Natural killer cell treated with Interleukin-12 subunit alpha and Interleukin-12 subunit beta and Interleukin-15 and Interleukin-18, amount 100 ng/mL, for 72 hours (primary cell): ENCODE measurements around the gene MEIS1. TPM values are rescaled to one million over a fixed set of nuclear protein-coding genes. Genes with fewer than 3 reads are reported as not detected.

Experiments used
- ATAC-seq, 2 donors: fragments of 150-1000 bp; cut with Tn5 transposase in 1 of 2; sonication (Bioruptor Pico), chemical (Tn5 transposase) in 1 of 2; 2 replicates each; pipeline ENCODE4 v1.10.0; 2021
- DNase-seq: peaks from one replicate; pipeline ENCODE4 v3.0.0; 2022; ENCODE audit warnings: low spot score
- H3K27ac Mint-ChIP-seq, 2 donors: 1 replicate in 1 of 2; 2 replicates in 1 of 2; pipeline ENCODE4 v1.8.0; 2022; ENCODE audit warnings: mixed read lengths in 2 of 2, mild to moderate bottlenecking in 1 of 2, moderate library complexity in 1 of 2
- H3K27me3 Mint-ChIP-seq, 2 donors: 1 replicate in 1 of 2; 2 replicates in 1 of 2; pipeline ENCODE4 v1.8.0; 2022; ENCODE audit warnings: mixed read lengths in 2 of 2
- H3K36me3 Mint-ChIP-seq: one replicate; pipeline ENCODE4 v1.8.0; 2022; ENCODE audit warnings: mixed read lengths
- H3K4me1 Mint-ChIP-seq, 2 donors: 1 replicate in 1 of 2; 2 replicates in 1 of 2; pipeline ENCODE4 v1.8.0; 2022; ENCODE audit warnings: low read depth in 2 of 2, mixed read lengths in 2 of 2, mild to moderate bottlenecking in 1 of 2
- H3K4me3 Mint-ChIP-seq: one replicate; pipeline ENCODE4 v1.8.0; 2022; ENCODE audit warnings: mixed read lengths
- H3K9me3 Mint-ChIP-seq: 2 replicates; pipeline ENCODE4 v1.8.0; 2022; ENCODE audit warnings: mixed read lengths
- total RNA-seq, 2 donors: library from RNA; stranded (reverse); gene quantifications; one replicate each; pipeline ENCODE4 v1.2.3, GENCODE V29; 2022

Gene MEIS1
- total RNA-seq, 2 donors from 2014 or later: 0.53 to 3.6 TPM

DNA sequence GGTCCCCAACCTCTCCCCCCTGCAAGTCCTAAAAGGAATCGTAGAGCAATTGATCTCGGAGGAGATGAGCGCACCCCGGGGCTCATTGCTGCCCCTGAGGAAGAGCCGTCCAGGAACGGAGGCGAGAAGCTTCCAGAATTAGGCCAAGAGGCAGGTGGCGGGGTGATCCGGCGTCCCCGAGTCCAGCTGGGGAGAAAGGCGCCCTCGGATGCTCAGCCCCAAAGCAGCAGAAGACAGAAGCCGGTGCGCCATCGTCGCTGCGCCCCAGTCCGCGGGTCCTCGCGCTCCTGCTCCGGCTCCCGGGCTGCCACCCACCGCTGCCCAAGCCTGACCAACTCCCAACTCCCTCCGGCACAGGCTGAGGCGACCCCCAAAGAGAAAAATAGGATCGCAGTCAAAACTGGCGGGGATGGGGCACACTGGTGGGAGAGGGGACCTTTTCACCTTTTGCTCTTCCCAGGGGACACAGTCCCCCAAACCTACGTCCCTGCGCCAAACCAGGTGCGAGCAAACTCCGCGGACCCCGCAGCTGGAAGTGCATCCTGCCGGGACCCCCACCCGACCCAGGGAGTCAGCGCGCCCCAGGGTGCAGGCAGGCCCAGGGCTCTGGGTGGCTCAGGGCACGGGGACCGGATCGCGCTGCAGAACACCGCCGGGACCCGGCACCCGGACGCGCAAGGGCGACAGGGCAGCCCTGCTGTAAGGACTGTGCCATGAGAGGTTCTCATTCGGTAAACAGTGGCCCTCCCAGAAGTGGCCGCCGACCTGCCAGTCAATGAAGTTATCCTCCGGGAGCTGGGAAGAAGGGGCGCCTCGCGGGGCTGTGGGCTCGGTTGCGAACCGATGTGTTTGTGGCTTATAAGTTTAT is 8.4 kb upstream of the MEIS1 start:
- Mint-ChIP-seq H3K27ac (no peak overlapping the region), H3K4me3 (no peak overlapping the region), H3K27me3 (peaks cover 41 to 64% of the 10 kb centered on the region in 2 donors), H3K9me3 (no peaks in the 10 kb centered on the region), H3K4me1 (peaks cover 0 to 3% of the 10 kb centered on the region in 2 donors), H3K36me3 (no peaks in the 10 kb centered on the region)
- ATAC-seq: no peak
- DNase-seq: no peak

GRCh38 chr2:66427300-66427699 is 7.6 kb upstream of the MEIS1 start:
- ATAC-seq: no peak
- Mint-ChIP-seq H3K4me1 (peaks cover under 1 to 3% of the 10 kb centered on the region in 2 donors), H3K4me3 (no peak overlapping the region), H3K9me3 (no peaks in the 10 kb centered on the region), H3K27ac (no peak overlapping the region), H3K36me3 (no peaks in the 10 kb centered on the region), H3K27me3 (peaks cover 36 to 71% of the 10 kb centered on the region in 2 donors)
- no peak for DNase-seq

DNA sequence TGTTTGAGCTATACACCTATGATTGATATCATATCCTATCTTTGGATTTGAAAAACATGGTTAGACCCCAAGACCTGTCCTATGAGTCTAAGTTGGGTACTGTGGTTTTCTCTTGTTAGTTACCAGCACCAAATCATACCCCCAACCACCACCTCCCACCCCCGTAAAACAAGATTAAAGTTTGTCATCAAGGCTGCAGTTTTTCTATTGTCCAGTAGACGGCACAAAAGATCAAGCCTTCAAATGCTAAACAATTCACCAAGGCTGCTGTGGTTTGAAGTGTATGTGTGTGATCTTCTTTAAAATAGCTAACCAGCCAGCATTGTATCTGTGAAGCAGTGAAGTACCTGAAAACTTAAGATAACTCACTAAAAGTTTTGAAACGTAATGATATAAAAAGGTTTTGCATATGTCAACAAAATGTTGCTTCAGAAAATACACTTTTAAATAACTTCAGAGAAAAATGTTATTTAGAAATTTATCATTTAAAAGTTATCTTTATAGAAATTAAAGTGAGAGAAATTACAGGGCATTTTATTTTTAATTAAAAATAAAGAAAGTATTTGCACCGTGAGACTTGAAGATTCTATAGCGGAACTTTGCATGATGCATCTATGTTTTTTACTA is 5.8 kb upstream of the MEIS1 start:
- Mint-ChIP-seq H3K9me3 (no peaks in the 10 kb centered on the region), H3K27ac (no peak overlapping the region), H3K36me3 (peaks cover 4% of the 10 kb centered on the region), H3K4me3 (no peak overlapping the region), H3K27me3 (peaks cover 47 to 74% of the 10 kb centered on the region in 2 donors), H3K4me1 (peaks cover 11% of the 10 kb centered on the region in 2 donors)
- DNase-seq: no peak
- ATAC-seq: no peak

- no peaks in the 10 kb centered on the region for H3K9me3 Mint-ChIP-seq
- H3K27ac Mint-ChIP-seq: no peak overlapping the region
- peaks cover 48 to 78% of the 10 kb centered on the region in 2 donors for H3K27me3 Mint-ChIP-seq
- DNase-seq (no peak), ATAC-seq (no peak)
- peaks cover 4% of the 10 kb centered on the region for H3K36me3 Mint-ChIP-seq
- H3K4me3 Mint-ChIP-seq: no peak overlapping the region
- H3K4me1 Mint-ChIP-seq: peaks cover 17 to 18% of the 10 kb centered on the region in 2 donors
Observed at GRCh38 chr2:66429693-66430504, 5.0 kb upstream of the MEIS1 start.

- H3K4me1 Mint-ChIP-seq: peaks cover 23 to 25% of the 10 kb centered on the region in 2 donors
- no peak for DNase-seq
Observed at GRCh38 chr2:66430505-66431273, 4.2 kb upstream of the MEIS1 start.

DNA sequence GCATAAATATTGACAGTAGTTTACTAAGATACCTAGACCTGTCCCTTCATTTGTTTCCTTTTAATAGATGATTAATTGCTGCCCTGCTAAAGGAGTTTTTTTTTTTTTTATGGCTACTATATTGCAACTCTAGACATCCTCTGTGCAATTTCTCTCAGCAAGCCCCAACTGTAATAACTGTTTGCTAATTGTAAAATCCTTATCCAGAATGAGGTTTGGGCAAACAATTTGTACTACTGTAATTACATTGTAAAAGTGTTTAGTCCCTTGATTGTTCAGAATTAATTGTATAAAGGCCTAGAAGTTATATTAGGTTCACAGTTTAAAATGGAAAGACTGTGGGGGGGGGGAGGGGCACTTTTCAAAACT is 3.7 kb upstream of the MEIS1 start:
- H3K4me1 Mint-ChIP-seq: peaks cover 20 to 25% of the 10 kb centered on the region in 2 donors

More at GRCh38 chr2:66430505-66431273, 4.2 kb upstream of the MEIS1 start:
- no peak overlapping the region for H3K27ac Mint-ChIP-seq
- peaks cover 4% of the 10 kb centered on the region for H3K36me3 Mint-ChIP-seq
- no peak overlapping the region for H3K4me3 Mint-ChIP-seq
- peaks cover 48 to 78% of the 10 kb centered on the region in 2 donors for H3K27me3 Mint-ChIP-seq
- no peaks in the 10 kb centered on the region for H3K9me3 Mint-ChIP-seq
- ATAC-seq: no peak

GRCh38 chr2:66431846-66432587 is 2.9 kb upstream of the MEIS1 start:
- H3K27ac Mint-ChIP-seq: no peak overlapping the region
- DNase-seq (no peak), ATAC-seq (no peak)
- peaks cover 46 to 88% of the 10 kb centered on the region in 2 donors for H3K27me3 Mint-ChIP-seq
- H3K36me3 Mint-ChIP-seq: peaks cover 4% of the 10 kb centered on the region
- H3K4me1 Mint-ChIP-seq: peaks cover 20 to 25% of the 10 kb centered on the region in 2 donors
- no peaks in the 10 kb centered on the region for H3K9me3 Mint-ChIP-seq
- peak overlapping the region; percentile 89 for H3K4me3 Mint-ChIP-seq

More for the DNA sequence above, 3.7 kb upstream of the MEIS1 start:
- H3K4me3 Mint-ChIP-seq: no peak overlapping the region
- peaks cover 4% of the 10 kb centered on the region for H3K36me3 Mint-ChIP-seq
- ATAC-seq (no peak), DNase-seq (no peak)
- H3K27ac Mint-ChIP-seq: no peak overlapping the region
- H3K9me3 Mint-ChIP-seq: no peaks in the 10 kb centered on the region
- H3K27me3 Mint-ChIP-seq: peaks cover 46 to 82% of the 10 kb centered on the region in 2 donors

GRCh38 chr2:66432801-66433694 is 1.9 kb upstream of the MEIS1 start:
- Mint-ChIP-seq H3K36me3 (peaks cover 4% of the 10 kb centered on the region), H3K27me3 (peaks cover 47 to 87% of the 10 kb centered on the region in 2 donors), H3K27ac (peak overlapping the region; percentile 35 to 68)

GRCh38 chr2:66433695-66433944 is 1.3 kb upstream of the MEIS1 start:
- no peaks in the 10 kb centered on the region for H3K9me3 Mint-ChIP-seq
- peaks cover 50 to 83% of the 10 kb centered on the region in 2 donors for H3K27me3 Mint-ChIP-seq
- ATAC-seq: no peak
- peak overlapping the region; percentile 89 for H3K4me3 Mint-ChIP-seq
- DNase-seq: no peak
- peaks cover 4% of the 10 kb centered on the region for H3K36me3 Mint-ChIP-seq
- H3K4me1 Mint-ChIP-seq: peaks cover 20 to 25% of the 10 kb centered on the region in 2 donors
- peak overlapping the region; percentile 35 to 68 for H3K27ac Mint-ChIP-seq

More at GRCh38 chr2:66432801-66433694, 1.9 kb upstream of the MEIS1 start:
- H3K9me3 Mint-ChIP-seq: no peaks in the 10 kb centered on the region
- H3K4me1 Mint-ChIP-seq: peaks cover 20 to 25% of the 10 kb centered on the region in 2 donors
- DNase-seq (no peak), ATAC-seq (peak; percentile 51 to 75)
- peak overlapping the region; percentile 89 for H3K4me3 Mint-ChIP-seq

- DNase-seq: no peak
- Mint-ChIP-seq H3K4me1 (peaks cover 20 to 25% of the 10 kb centered on the region in 2 donors), H3K27ac (peak overlapping the region; percentile 35 to 76)
Observed at GRCh38 chr2:66433945-66434678, 813 bp upstream of the MEIS1 start.

DNA sequence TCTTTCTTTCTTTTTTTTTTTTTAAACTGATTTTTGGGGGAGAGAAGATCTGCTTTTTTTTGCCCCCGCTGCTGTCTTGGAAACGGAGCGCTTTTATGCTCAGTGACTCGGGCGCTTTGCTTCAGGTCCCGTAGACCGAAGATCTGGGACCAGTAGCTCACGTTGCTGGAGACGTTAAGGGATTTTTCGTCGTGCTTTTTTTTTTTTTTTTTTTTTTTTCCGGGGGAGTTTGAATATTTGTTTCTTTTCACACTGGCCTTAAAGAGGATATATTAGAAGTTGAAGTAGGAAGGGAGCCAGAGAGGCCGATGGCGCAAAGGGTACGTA is 587 bp downstream of the MEIS1 start:
- Mint-ChIP-seq H3K9me3 (no peaks in the 10 kb centered on the region), H3K36me3 (peaks cover 4% of the 10 kb centered on the region), H3K4me3 (peak overlapping the region; percentile 87), H3K4me1 (peaks cover 24 to 25% of the 10 kb centered on the region in 2 donors), H3K27ac (peak overlapping the region; percentile 11 to 76), H3K27me3 (peaks cover 52 to 79% of the 10 kb centered on the region in 2 donors)
- ATAC-seq: no peak
- DNase-seq: no peak

More at GRCh38 chr2:66433945-66434678, 813 bp upstream of the MEIS1 start:
- peak; percentile 62 to 66 for ATAC-seq
- Mint-ChIP-seq H3K9me3 (no peaks in the 10 kb centered on the region), H3K27me3 (peaks cover 48 to 78% of the 10 kb centered on the region in 2 donors), H3K36me3 (peaks cover 4% of the 10 kb centered on the region), H3K4me3 (peak overlapping the region; percentile 89)
